Ovary (tissue), 3 donors: ENCODE results near the gene MARK2.

ENCODE experiments used
- CTCF ChIP-seq, 3 donors: fragments of 450-650 bp in 2 of 3; fragments of 200-600 bp in 1 of 3; IDR thresholded peaks; one replicate each; pipeline versions ENCODE4 v1.5.1 to v1.8.0; 2016 to 2022; ENCODE audit warnings: antibody characterized with exemption in 3 of 3, mild to moderate bottlenecking in 1 of 3
- EP300 ChIP-seq: sonication (generic); formaldehyde crosslinking; IDR thresholded peaks from one replicate; pipeline ENCODE4 v1.6.1; 2017; ENCODE audit warnings: antibody characterized with exemption
- POLR2A ChIP-seq: fragments of 450-650 bp; IDR thresholded peaks from one replicate; pipeline ENCODE4 v1.6.1; 2017; ENCODE audit warnings: antibody characterized with exemption, mild to moderate bottlenecking, moderate library complexity
- donor health status: DM: no; HTN: no; CAD: no.

GRCh38 chr11:63839508-63840355 is 822 bp downstream of the MARK2 start:
- TF ChIP-seq CTCF (IDR thresholded peaks at IDR 0.05) (no peak), POLR2A (no peak), EP300 (no peak)
